Type B pancreatic cell (in vitro differentiated cells): ENCODE data around the gene C2orf49. TPM values are rescaled to one million over a fixed set of nuclear protein-coding genes. Genes with fewer than 3 reads are reported as not detected.

Experiments
- DNase-seq: peaks from one replicate; pipeline ENCODE4 v3.0.0; 2021; ENCODE audit warnings: mixed read lengths; ENCODE audit not compliant: unreplicated experiment; ENCODE audit errors: extremely low spot score
- H3K27ac Mint-ChIP-seq: 2 replicates; pipeline ENCODE4 v1.8.0; 2021; ENCODE audit warnings: mild to moderate bottlenecking, mixed read lengths
- H3K27me3 Mint-ChIP-seq: 2 replicates; pipeline ENCODE4 v1.8.0; 2021; ENCODE audit warnings: mixed read lengths
- H3K36me3 Mint-ChIP-seq: 2 replicates; pipeline ENCODE4 v1.8.0; 2021; ENCODE audit warnings: mixed read lengths
- H3K4me1 Mint-ChIP-seq: one replicate; pipeline ENCODE4 v1.8.0; 2021; ENCODE audit warnings: mixed read lengths; ENCODE audit not compliant: unreplicated experiment
- H3K4me3 Mint-ChIP-seq: 2 replicates; pipeline ENCODE4 v1.8.0; 2021; ENCODE audit warnings: mild to moderate bottlenecking, mixed read lengths
- H3K9me3 Mint-ChIP-seq: 2 replicates; pipeline ENCODE4 v1.8.0; 2021; ENCODE audit warnings: mixed read lengths
- total RNA-seq: library from RNA; stranded (reverse); gene quantifications from 2 replicates; pipeline ENCODE4 v1.2.1, GENCODE V29; 2021; ENCODE audit warnings: low replicate concordance
- TF ChIP-seq, protein P1 (sequence below): fragments of 200-600 bp; sonication (generic); conservative IDR thresholded peaks from 2 replicates; pipeline ENCODE4 v1.5.0; 2021; ENCODE audit warnings: antibody characterized with exemption, mild to moderate bottlenecking

C2orf49 gene
- total RNA-seq, 1 donor from 2014 or later: 25.8 TPM

DNA sequence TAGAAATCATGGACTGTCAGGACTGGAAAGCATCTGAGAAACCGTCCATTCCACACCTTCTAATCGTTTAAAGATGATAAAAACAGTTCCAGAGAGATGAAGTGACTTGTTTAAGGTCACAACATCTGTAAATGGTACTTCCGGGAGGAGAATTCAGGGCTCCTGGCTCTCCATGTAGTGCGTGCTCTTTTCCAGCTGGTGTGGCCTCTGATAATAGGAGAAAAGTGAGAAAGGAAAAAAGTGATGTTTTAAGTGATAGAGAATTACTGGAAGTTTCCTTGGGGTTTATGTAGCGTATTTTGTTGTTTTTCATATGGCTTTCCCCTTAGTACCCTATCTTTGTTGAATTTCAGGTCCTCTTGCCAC, 663 bp downstream of the C2orf49 start:
- peaks cover 3% of the 10 kb centered on the region for H3K36me3 Mint-ChIP-seq
- no peaks in the 10 kb centered on the region for H3K9me3 Mint-ChIP-seq
- H3K4me1 Mint-ChIP-seq: peaks cover 20% of the 10 kb centered on the region
- no peaks in the 10 kb centered on the region for H3K27me3 Mint-ChIP-seq
- TF ChIP-seq, protein P1, sequence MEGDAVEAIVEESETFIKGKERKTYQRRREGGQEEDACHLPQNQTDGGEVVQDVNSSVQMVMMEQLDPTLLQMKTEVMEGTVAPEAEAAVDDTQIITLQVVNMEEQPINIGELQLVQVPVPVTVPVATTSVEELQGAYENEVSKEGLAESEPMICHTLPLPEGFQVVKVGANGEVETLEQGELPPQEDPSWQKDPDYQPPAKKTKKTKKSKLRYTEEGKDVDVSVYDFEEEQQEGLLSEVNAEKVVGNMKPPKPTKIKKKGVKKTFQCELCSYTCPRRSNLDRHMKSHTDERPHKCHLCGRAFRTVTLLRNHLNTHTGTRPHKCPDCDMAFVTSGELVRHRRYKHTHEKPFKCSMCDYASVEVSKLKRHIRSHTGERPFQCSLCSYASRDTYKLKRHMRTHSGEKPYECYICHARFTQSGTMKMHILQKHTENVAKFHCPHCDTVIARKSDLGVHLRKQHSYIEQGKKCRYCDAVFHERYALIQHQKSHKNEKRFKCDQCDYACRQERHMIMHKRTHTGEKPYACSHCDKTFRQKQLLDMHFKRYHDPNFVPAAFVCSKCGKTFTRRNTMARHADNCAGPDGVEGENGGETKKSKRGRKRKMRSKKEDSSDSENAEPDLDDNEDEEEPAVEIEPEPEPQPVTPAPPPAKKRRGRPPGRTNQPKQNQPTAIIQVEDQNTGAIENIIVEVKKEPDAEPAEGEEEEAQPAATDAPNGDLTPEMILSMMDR: no peak
- H3K4me3 Mint-ChIP-seq: peak overlapping the region; percentile 97
- H3K27ac Mint-ChIP-seq: peak overlapping the region; percentile 100
- no peak for DNase-seq

DNA sequence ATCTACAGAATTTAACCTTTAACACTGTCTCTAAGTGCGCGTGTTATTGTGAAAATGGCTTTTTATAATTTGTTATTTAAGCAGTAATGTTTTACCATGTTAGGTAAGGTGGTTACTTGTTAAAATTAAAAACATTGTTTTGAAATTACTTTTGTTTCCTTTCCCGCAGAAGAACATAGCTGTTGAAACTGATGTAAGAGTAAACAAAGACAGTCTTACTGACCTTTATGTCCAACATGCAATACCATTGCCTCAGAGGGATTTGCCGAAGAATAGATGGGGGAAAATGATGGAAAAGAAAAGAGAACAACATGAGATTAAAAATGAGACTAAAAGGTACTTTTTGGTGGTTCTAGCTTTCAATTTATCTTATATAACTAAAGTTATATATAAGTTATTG, 2.1 kb downstream of the C2orf49 start:
- TF ChIP-seq, protein P1: no peak
- Mint-ChIP-seq H3K36me3 (peaks cover 3% of the 10 kb centered on the region), H3K9me3 (no peaks in the 10 kb centered on the region), H3K27me3 (no peaks in the 10 kb centered on the region), H3K27ac (peak overlapping the region; percentile 100), H3K4me1 (peaks cover 20% of the 10 kb centered on the region), H3K4me3 (peak overlapping the region; percentile 97)
- DNase-seq: no peak

DNA sequence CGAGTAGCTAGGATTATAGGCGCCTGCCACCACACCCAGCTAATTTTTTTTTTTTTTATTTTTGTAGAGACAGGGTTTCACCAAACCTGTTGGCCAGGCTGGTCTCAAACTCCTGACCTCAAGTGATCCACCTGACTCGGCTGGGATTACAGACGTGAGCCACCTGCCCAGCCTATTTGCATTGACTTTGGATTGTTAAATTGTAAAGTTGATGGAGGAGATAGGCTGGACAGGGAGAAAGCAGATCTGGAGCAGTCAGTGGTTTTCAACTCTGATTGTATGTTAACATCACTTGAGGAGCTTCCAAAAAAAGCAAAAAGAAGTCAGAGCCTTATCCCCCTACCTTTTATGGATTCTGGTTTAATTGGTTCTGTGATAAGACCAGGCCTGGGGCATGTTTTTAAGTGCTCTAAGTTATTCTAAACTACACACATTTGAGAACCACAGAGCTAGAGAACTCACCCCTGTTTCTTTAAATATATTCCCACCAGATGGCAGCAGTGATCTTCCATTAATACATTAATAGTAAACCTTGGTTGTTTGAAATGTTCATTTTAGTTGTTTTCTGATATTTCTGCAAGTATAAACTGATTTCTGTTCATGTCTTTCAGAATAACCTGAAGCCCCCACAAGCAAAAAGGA, 7.5 kb downstream of the C2orf49 start:
- H3K36me3 Mint-ChIP-seq: peaks cover 21% of the 10 kb centered on the region
- no peaks in the 10 kb centered on the region for H3K9me3 Mint-ChIP-seq
- no peak overlapping the region for H3K4me3 Mint-ChIP-seq
- no peaks in the 10 kb centered on the region for H3K27me3 Mint-ChIP-seq
- H3K4me1 Mint-ChIP-seq: no peaks in the 10 kb centered on the region
- H3K27ac Mint-ChIP-seq: no peak overlapping the region
- no peak for DNase-seq
- TF ChIP-seq, protein P1: peak; percentile 69

DNA sequence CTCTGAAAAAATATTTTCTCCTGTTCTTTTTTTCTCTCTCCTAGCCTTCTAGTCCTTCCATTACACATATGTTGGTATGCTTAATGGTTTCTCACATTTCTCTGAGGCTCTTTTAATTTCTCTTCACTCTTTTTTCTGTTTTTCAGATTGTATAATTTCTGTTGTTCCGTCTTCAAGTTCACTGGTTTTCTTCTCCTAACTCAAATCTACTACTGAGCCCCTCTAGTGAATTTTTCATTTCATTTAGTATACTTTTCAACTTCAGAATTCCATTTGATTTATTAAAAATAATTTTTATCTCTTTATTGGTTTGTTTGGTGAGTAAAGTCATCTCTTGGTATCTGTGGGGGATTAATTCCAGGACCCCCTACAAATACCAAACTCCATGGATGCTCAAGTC, 19.8 kb downstream of the C2orf49 start:
- H3K27ac Mint-ChIP-seq: no peak overlapping the region
- H3K4me1 Mint-ChIP-seq: no peaks in the 10 kb centered on the region
- H3K4me3 Mint-ChIP-seq: no peak overlapping the region
- TF ChIP-seq, protein P1: no peak
- H3K36me3 Mint-ChIP-seq: peaks cover 41% of the 10 kb centered on the region
- no peaks in the 10 kb centered on the region for H3K9me3 Mint-ChIP-seq
- DNase-seq: no peak
- no peaks in the 10 kb centered on the region for H3K27me3 Mint-ChIP-seq

DNA sequence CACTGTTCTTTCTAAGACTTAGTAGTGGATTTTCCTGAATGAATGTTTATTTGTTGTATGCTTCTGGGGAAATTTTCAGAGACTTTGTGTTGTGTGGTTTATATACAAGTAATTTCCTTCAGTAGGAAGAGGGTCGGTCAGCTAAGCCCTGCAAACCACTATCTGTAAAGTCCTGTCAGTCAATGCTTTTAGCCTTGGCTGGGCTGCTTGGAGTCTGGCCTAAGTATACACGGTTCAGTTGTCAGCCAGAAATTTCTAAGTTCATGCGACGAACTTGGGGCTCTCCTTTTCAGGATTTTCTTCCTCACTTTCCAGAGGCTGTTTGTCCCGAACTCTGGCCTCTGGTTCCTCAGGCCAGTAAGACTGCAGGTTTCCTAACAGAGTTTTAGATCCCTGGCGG, 21.3 kb downstream of the C2orf49 start:
- H3K36me3 Mint-ChIP-seq: peaks cover 43% of the 10 kb centered on the region
- no peak overlapping the region for H3K27ac Mint-ChIP-seq
- no peaks in the 10 kb centered on the region for H3K27me3 Mint-ChIP-seq

More for the DNA sequence above, 21.3 kb downstream of the C2orf49 start:
- no peaks in the 10 kb centered on the region for H3K4me1 Mint-ChIP-seq
- no peaks in the 10 kb centered on the region for H3K9me3 Mint-ChIP-seq
- no peak overlapping the region for H3K4me3 Mint-ChIP-seq
- TF ChIP-seq, protein P1: no peak
- no peak for DNase-seq
